ENCODE measurements around the gene OSBPL3. TPM values are rescaled to one million over a fixed set of nuclear protein-coding genes. Genes with fewer than 3 reads are reported as not detected.
A peak's percentile ranks its signal among the peaks of the same experiment; 100 is the strongest.

The OSBPL3 gene
- total RNA-seq, 1 experiment from 2014 or later: 16.0 TPM

DNA sequence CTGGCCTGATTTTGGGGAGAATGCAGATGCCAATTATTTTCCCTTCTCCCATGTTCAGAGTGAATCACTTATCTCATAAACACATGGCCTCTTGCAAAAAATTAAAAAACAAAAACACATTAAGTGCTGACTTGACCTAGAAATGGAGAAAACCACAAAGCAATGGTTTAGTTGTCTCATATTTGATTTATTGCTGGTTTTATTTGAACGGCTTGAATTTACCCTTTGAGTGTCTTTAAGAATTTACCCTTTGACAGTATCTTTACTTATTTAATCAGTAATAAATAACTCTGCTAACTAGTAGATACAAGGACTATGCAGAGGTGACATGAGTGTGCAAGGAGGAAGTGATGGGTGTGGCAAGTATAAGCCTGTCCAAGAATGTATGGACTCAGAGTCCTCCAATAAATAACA lies 154.6 kb downstream of the OSBPL3 start (continued):
- TF ChIP-seq, protein P1, sequence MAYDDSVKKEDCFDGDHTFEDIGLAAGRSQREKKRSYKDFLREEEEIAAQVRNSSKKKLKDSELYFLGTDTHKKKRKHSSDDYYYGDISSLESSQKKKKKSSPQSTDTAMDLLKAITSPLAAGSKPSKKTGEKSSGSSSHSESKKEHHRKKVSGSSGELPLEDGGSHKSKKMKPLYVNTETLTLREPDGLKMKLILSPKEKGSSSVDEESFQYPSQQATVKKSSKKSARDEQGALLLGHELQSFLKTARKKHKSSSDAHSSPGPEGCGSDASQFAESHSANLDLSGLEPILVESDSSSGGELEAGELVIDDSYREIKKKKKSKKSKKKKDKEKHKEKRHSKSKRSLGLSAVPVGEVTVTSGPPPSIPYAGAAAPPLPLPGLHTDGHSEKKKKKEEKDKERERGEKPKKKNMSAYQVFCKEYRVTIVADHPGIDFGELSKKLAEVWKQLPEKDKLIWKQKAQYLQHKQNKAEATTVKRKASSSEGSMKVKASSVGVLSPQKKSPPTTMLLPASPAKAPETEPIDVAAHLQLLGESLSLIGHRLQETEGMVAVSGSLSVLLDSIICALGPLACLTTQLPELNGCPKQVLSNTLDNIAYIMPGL (CRISPR knock-in tag; IDR thresholded peaks at IDR 0.05): no peak
- no peak for TF ChIP-seq ZBTB21 (CRISPR knock-in tag; IDR thresholded peaks at IDR 0.05; ENCODE audit: borderline replicate concordance)
- TF ChIP-seq FOXK1 (CRISPR knock-in tag; IDR thresholded peaks at IDR 0.05): no peak
- TF ChIP-seq KAT7 (CRISPR knock-in tag; IDR thresholded peaks at IDR 0.05; ENCODE audit: borderline replicate concordance): no peak
- no peak for TF ChIP-seq NFE2L1 (CRISPR knock-in tag; IDR thresholded peaks at IDR 0.05)
- no peak for TF ChIP-seq SOX15 (CRISPR knock-in tag; IDR thresholded peaks at IDR 0.05)
- TF ChIP-seq, protein P2, sequence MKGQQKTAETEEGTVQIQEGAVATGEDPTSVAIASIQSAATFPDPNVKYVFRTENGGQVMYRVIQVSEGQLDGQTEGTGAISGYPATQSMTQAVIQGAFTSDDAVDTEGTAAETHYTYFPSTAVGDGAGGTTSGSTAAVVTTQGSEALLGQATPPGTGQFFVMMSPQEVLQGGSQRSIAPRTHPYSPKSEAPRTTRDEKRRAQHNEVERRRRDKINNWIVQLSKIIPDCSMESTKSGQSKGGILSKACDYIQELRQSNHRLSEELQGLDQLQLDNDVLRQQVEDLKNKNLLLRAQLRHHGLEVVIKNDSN (CRISPR knock-in tag; IDR thresholded peaks at IDR 0.05): no peak
- no peak for TF ChIP-seq MYBL2 (CRISPR knock-in tag; IDR thresholded peaks at IDR 0.05)
- no peak for TF ChIP-seq RELA (CRISPR knock-in tag; IDR thresholded peaks at IDR 0.05; ENCODE audit: borderline replicate concordance)
- no peak for TF ChIP-seq JUN (CRISPR knock-in tag; IDR thresholded peaks at IDR 0.05)

DNA sequence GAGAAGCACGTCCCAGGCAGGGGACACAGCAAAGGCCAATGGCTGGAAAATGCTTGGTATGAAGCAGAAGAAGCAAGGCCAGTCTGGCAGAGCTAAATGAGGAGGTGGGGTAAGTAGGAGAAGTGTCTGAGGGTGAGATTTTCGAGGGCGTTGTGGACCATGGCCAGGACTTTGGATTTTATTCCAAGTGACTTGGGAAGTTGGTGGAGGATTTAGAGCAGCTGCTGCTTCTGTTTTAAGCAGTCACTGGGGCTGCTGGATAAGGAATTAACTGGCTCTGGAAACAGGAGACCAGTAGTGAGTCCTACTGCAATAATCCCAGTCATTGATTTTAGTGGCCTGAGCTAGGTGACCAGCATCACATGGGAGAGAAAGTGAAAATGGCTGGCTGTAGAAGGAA lies 155.1 kb downstream of the OSBPL3 start:
- Mint-ChIP-seq H3K36me3 (no peaks in the 10 kb centered on the region; the same call in 1 of the 2 replicates), H3K27ac (peak overlapping the region; percentile 26; the same call in 1 of the 2 replicates), H3K9me3 (no peaks in the 10 kb centered on the region), H3K27me3 (ENCODE audit: low read depth) (no peaks in the 10 kb centered on the region), H3K4me1 (peaks cover 9% of the 10 kb centered on the region), H3K4me3 (no peak overlapping the region)
- TF ChIP-seq GTF2I (CRISPR knock-in tag; conservative IDR thresholded peaks at IDR 0.05): no peak
- no peak for TF ChIP-seq GABPB1 (CRISPR knock-in tag; IDR thresholded peaks at IDR 0.05)
- no peak for TF ChIP-seq JUN (CRISPR knock-in tag; IDR thresholded peaks at IDR 0.05)
- TF ChIP-seq, protein P3, sequence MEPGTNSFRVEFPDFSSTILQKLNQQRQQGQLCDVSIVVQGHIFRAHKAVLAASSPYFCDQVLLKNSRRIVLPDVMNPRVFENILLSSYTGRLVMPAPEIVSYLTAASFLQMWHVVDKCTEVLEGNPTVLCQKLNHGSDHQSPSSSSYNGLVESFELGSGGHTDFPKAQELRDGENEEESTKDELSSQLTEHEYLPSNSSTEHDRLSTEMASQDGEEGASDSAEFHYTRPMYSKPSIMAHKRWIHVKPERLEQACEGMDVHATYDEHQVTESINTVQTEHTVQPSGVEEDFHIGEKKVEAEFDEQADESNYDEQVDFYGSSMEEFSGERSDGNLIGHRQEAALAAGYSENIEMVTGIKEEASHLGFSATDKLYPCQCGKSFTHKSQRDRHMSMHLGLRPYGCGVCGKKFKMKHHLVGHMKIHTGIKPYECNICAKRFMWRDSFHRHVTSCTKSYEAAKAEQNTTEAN (CRISPR knock-in tag; IDR thresholded peaks at IDR 0.05): no peak
- TF ChIP-seq TCF7 (CRISPR knock-in tag; IDR thresholded peaks at IDR 0.05; ENCODE audit: low read depth): no peak
- no peak for TF ChIP-seq HMGA2 (CRISPR knock-in tag; IDR thresholded peaks at IDR 0.05)
- TF ChIP-seq OVOL2 (CRISPR knock-in tag; IDR thresholded peaks at IDR 0.05; ENCODE audit: borderline replicate concordance): no peak
- DNase-seq (ENCODE audit: low spot score) (no peak), ATAC-seq (no peak)
- POLR2A ChIA-PET: no interaction called here
- CTCF ChIA-PET: interaction anchor here (0.8 to 1.8 kb wide), 2 partner anchors 12 to 268 kb away, joined by 3 to 6 read pairs; no protein-coding TSS in a partner anchor

DNA sequence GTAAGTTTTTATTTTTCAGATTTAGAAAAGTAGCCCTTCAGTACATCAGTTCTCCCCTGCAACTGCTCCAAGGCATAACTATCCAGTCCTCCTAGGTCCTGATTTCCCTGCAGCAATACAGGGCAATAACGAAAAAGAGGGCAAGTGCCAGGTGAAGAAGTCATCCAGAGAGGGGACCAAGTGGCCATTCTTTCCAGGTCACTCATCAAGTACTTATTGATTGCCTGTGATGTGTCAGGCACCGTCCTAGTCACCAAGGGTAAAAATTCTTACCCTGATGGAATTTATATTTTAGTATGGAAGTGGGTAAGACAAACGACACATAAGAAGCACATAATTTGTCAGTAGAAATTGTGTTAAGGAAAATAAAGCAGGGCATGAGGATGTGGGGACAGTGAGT lies 155.6 kb downstream of the OSBPL3 start:
- ChIA-PET POLR2A (no interaction called here), CTCF (interaction anchor here (0.8 kb wide), 1 partner anchor 269 kb away, joined by 3 read pairs; no protein-coding TSS in a partner anchor)
- Mint-ChIP-seq H3K4me1 (peaks cover 9% of the 10 kb centered on the region), H3K36me3 (no peaks in the 10 kb centered on the region; the same call in 1 of the 2 replicates), H3K9me3 (no peaks in the 10 kb centered on the region), H3K4me3 (no peak overlapping the region), H3K27ac (no peak overlapping the region), H3K27me3 (ENCODE audit: low read depth) (no peaks in the 10 kb centered on the region)
- no peak for ATAC-seq
- DNase-seq (ENCODE audit: low spot score): no peak
- TF ChIP-seq, protein P3 (CRISPR knock-in tag; IDR thresholded peaks at IDR 0.05): no peak
- TF ChIP-seq EMX1 (CRISPR knock-in tag; IDR thresholded peaks at IDR 0.05) (no peak), CBFB (CRISPR knock-in tag; IDR thresholded peaks at IDR 0.05; ENCODE audit: low read depth) (no peak), JAZF1 (CRISPR knock-in tag; IDR thresholded peaks at IDR 0.05) (no peak), ZNF317 (CRISPR knock-in tag; IDR thresholded peaks at IDR 0.05; ENCODE audit: borderline replicate concordance, low read depth) (no peak), ZBTB21 (CRISPR knock-in tag; IDR thresholded peaks at IDR 0.05; ENCODE audit: borderline replicate concordance) (no peak), FOXK1 (CRISPR knock-in tag; IDR thresholded peaks at IDR 0.05) (no peak), ZNF671 (CRISPR knock-in tag; IDR thresholded peaks at IDR 0.05) (no peak)
- TF ChIP-seq, protein P4, sequence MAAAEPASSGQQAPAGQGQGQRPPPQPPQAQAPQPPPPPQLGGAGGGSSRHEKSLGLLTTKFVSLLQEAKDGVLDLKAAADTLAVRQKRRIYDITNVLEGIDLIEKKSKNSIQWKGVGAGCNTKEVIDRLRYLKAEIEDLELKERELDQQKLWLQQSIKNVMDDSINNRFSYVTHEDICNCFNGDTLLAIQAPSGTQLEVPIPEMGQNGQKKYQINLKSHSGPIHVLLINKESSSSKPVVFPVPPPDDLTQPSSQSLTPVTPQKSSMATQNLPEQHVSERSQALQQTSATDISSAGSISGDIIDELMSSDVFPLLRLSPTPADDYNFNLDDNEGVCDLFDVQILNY (CRISPR knock-in tag; IDR thresholded peaks at IDR 0.05): no peak
- TF ChIP-seq, protein P5, sequence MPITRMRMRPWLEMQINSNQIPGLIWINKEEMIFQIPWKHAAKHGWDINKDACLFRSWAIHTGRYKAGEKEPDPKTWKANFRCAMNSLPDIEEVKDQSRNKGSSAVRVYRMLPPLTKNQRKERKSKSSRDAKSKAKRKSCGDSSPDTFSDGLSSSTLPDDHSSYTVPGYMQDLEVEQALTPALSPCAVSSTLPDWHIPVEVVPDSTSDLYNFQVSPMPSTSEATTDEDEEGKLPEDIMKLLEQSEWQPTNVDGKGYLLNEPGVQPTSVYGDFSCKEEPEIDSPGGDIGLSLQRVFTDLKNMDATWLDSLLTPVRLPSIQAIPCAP (CRISPR knock-in tag; IDR thresholded peaks at IDR 0.05): no peak
- TF ChIP-seq, protein P6, sequence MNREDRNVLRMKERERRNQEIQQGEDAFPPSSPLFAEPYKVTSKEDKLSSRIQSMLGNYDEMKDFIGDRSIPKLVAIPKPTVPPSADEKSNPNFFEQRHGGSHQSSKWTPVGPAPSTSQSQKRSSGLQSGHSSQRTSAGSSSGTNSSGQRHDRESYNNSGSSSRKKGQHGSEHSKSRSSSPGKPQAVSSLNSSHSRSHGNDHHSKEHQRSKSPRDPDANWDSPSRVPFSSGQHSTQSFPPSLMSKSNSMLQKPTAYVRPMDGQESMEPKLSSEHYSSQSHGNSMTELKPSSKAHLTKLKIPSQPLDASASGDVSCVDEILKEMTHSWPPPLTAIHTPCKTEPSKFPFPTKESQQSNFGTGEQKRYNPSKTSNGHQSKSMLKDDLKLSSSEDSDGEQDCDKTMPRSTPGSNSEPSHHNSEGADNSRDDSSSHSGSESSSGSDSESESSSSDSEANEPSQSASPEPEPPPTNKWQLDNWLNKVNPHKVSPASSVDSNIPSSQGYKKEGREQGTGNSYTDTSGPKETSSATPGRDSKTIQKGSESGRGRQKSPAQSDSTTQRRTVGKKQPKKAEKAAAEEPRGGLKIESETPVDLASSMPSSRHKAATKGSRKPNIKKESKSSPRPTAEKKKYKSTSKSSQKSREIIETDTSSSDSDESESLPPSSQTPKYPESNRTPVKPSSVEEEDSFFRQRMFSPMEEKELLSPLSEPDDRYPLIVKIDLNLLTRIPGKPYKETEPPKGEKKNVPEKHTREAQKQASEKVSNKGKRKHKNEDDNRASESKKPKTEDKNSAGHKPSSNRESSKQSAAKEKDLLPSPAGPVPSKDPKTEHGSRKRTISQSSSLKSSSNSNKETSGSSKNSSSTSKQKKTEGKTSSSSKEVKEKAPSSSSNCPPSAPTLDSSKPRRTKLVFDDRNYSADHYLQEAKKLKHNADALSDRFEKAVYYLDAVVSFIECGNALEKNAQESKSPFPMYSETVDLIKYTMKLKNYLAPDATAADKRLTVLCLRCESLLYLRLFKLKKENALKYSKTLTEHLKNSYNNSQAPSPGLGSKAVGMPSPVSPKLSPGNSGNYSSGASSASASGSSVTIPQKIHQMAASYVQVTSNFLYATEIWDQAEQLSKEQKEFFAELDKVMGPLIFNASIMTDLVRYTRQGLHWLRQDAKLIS (CRISPR knock-in tag; IDR thresholded peaks at IDR 0.05; ENCODE audit: borderline replicate concordance): no peak
